ENCODE measurements around the gene ARHGEF17.

DNA sequence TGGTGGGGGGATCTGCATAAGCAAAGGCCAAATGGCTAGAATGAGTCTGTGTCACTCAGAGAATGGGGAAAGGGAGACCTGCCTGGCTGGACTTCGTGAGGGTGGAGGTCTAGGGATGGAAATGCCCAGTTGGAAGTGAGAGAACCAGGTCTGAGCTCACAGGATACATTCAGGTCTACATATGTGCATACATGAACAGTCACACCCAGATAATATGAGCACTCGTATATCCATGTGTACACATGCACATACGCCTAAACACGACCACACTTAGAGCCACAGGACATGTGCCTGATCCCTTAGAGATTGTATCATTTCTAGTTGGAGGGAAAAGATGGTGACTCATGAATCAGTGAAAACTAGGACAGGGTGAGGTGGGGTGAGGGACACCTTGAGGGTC, 47.0 kb downstream of the ARHGEF17 start:
- TF ChIP-seq, protein P1, sequence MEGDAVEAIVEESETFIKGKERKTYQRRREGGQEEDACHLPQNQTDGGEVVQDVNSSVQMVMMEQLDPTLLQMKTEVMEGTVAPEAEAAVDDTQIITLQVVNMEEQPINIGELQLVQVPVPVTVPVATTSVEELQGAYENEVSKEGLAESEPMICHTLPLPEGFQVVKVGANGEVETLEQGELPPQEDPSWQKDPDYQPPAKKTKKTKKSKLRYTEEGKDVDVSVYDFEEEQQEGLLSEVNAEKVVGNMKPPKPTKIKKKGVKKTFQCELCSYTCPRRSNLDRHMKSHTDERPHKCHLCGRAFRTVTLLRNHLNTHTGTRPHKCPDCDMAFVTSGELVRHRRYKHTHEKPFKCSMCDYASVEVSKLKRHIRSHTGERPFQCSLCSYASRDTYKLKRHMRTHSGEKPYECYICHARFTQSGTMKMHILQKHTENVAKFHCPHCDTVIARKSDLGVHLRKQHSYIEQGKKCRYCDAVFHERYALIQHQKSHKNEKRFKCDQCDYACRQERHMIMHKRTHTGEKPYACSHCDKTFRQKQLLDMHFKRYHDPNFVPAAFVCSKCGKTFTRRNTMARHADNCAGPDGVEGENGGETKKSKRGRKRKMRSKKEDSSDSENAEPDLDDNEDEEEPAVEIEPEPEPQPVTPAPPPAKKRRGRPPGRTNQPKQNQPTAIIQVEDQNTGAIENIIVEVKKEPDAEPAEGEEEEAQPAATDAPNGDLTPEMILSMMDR (conservative IDR thresholded peaks at IDR 0.05 in 1 of 2, IDR thresholded peaks at IDR 0.05 in 1 of 2; ENCODE audit: extremely low read depth in 1 of 2, insufficient read depth in 1 of 2, low read depth in 1 of 2, low read length in 2 of 2), result no peak
- TF ChIP-seq EZH2 (IDR thresholded peaks at IDR 0.05; ENCODE audit: borderline replicate concordance, low read length), result no peak

All from mammary epithelial cell (primary cell).